Activated T-cell treated with anti-CD3 and anti-CD28 coated beads for 48 hours (primary cell): ENCODE measurements around the gene CD3D.
"Not testable (repeated sequence)": the region's sequence is repeated elsewhere in the genome, so short reads cannot be mapped to it uniquely, and the experiment has no call there.

Experiments used
- DNase-seq: peaks from one replicate; pipeline ENCODE4 v3.0.0-alpha.2; 2020; ENCODE audit warnings: low read depth

Gene CD3D

GRCh38 chr11:118339281-118339961, 3.1 kb downstream of the CD3D start:
- DNase-seq: peak; percentile 6

GRCh38 chr11:118338637-118339061, 3.9 kb downstream of the CD3D start:
- peak; percentile 75 for DNase-seq

DNA sequence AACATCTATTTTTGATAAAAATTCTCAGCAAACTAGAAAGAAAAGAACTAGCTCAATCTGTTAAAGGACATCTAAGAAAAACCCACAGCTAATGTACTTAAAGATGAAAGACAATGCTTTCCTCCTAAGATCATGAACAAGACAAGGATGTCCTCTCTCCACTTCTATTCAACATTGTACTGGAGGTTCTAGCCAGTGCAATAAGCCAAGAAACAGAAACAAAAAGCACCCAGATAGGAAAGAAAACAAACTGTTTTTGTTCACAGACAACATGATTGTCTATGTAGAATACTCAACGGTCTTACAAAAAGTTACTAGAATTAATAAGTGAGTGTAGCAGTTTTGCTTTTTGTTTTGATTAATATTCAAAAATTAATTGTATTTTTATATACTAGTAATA, 7.8 kb downstream of the CD3D start:
- no peak for DNase-seq

DNA sequence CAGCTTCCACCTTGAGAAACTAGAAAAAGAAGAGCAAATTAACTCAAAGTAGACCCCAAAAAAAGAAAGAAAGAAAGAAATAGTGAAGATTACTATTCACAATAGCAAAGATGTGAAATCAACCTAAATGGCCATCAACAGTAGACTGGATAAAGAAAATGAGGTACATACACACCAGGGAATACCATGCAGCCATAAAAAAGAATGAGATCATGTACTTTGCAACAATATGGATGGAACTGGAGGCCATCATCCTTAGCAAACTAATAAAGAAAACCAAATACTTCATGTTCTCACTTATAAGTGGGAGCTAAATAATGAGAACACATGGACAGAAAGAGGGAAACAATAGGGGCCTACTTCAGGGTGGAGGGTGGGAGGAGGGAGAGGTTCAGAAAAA, 13.8 kb downstream of the CD3D start:
- DNase-seq: no peak

GRCh38 chr11:118325283-118325682, 17.2 kb downstream of the CD3D start:
- no peak for DNase-seq

- no peak for DNase-seq
Measured at GRCh38 chr11:118322721-118323120, 19.8 kb downstream of the CD3D start.

- DNase-seq: no peak
Measured at GRCh38 chr11:118321386-118322082, 21.0 kb downstream of the CD3D start.

- no peak for DNase-seq
Measured at GRCh38 chr11:118320515-118320914, 22.0 kb downstream of the CD3D start.

GRCh38 chr11:118319337-118319707, 23.2 kb downstream of the CD3D start:
- DNase-seq: no peak

GRCh38 chr11:118318581-118319336, 23.7 kb downstream of the CD3D start:
- no peak for DNase-seq

DNA sequence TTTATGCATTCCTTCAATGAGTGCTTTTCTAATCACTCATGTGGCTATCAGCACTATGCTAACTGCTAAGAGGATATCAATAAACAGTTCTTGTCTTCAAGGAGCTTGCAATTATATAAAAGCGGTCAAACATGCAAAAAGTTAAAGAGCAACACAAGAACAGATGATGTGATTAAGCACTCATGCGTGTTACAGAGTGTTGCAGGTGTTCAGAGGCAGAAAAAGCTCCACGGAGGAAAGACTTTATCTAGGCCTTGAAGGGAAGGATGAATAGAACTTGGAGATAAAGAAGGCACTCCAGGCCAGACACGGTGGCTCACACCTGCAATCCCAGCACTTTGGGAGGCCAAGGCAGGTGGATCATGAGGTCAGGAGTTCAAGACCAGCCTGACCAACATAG, 24.4 kb downstream of the CD3D start:
- no peak for DNase-seq

- DNase-seq: no peak
Measured at GRCh38 chr11:118314988-118315411, 27.5 kb downstream of the CD3D start.

GRCh38 chr11:118313242-118313641, 29.3 kb downstream of the CD3D start:
- DNase-seq: no peak

GRCh38 chr11:118312328-118312727, 30.2 kb downstream of the CD3D start:
- no peak for DNase-seq

DNA sequence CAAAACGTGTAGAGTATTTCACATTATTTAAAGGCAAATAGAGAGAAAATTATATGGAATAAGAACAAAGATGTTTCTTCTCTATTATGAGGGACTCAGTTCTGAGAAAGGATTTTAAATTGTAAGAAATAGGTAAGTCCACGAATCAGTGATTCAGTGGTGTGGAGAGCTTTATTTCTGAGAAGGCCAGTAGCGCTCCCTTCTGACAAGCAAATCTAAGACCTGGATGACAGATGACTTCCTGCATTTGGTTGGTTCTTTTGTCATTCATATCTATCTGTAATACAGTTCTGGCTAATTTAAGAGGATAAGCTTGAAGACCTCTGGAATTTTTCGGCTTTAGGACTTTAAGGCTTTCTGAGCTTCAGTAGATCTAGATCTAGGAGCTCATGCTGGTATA, 31.0 kb downstream of the CD3D start:
- DNase-seq: no peak

- no peak for DNase-seq
Measured at GRCh38 chr11:118310781-118311485, 31.6 kb downstream of the CD3D start.

- no peak for DNase-seq
Measured at GRCh38 chr11:118310271-118310670, 32.2 kb downstream of the CD3D start.

- DNase-seq: not testable (repeated sequence)
Measured at GRCh38 chr11:118308995-118309528, 33.4 kb downstream of the CD3D start.

DNA sequence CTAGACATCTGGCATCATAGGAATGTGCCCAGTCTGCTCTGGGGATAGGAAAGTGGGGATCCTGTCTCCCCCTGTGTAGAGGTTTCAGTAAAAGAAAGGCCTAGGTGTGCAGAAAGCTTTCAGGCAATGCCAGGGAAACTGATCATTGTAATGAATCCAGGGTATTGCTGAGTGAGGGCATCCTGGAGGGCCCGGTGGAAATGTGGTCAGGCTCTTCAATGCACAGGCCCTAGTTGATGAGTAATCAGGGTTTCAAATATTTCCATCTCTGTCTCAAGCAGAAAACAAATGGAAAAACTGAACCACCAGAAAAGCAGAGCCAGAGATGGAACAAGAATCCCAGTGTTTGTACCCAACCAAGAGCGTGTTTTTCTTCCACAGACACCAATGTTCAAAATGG, 35.9 kb downstream of the CD3D start:
- no peak for DNase-seq

DNA sequence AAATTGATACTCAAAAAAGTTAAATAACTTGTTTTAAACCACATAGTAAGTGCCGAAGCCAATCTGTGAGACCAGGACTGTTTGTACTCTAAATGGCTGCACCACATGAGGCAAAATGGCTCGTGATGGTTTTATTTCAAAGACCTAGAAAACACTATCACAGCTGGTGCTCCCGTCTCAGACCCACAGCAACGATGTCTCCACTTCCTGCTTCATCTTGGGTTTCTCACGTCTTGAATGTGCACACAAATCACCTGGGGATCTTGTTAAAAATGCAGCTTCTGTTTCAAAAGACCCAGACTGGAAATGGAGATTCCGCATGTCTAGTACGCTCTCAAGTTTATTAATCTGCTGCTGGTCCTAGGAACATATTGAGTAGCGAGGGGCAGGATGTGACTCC, 36.8 kb downstream of the CD3D start:
- DNase-seq: no peak

DNA sequence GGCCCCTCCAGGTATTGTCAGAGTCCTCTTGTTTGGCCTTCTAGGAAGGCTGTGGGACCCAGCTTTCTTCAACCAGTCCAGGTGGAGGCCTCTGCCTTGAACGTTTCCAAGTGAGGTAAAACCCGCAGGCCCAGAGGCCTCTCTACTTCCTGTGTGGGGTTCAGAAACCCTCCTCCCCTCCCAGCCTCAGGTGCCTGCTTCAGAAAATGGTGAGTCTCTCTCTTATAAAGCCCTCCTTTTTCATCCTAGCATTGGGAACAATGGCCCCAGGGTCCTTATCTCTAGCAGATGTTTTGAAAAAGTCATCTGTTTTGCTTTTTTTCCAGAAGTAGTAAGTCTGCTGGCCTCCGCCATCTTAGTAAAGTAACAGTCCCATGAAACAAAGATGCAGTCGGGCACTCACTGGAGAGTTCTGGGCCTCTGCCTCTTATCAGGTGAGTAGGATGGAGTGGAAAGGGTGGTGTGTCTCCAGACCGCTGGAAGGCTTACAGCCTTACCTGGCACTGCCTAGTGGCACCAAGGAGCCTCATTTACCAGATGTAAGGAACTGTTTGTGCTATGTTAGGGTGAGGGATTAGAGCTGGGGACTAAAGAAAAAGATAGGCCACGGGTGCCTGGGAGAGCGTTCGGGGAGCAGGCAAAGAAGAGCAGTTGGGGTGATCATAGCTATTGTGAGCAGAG, 37.8 kb downstream of the CD3D start, which contains the start of gene CD3E:
TSS of gene CD3E (plus strand) at position 163 of the 681 bp plus-strand sequence. CDS start at position 386, 223 bp downstream.
- DNase-seq: peak; percentile 56

DNA sequence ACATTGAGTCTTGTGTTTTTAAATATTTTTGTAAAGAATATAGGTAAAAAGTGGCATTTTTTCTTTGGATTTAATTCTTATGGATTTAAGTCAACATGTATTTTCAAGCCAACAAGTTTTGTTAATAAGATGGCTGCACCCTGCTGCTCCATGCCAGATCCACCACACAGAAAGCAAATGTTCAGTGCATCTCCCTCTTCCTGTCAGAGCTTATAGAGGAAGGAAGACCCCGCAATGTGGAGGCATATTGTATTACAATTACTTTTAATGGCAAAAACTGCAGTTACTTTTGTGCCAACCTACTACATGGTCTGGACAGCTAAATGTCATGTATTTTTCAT, 38.3 kb downstream of the CD3D start:
- no peak for DNase-seq
